GM12872 (cell line): ENCODE data around the gene RTP3.

Experiments used
- CTCF ChIP-seq: IDR thresholded peaks from 3 replicates; pipeline ENCODE4 v1.5.1; 2011; ENCODE audit warnings: low read depth, mild to moderate bottlenecking, low read length, moderate library complexity; ENCODE audit not compliant: insufficient read depth

RTP3 gene

GRCh38 chr3:46484911-46485778 lies 12.6 kb upstream of the RTP3 start:
- no peak for TF ChIP-seq CTCF

- no peak for TF ChIP-seq CTCF
Measured at GRCh38 chr3:46485779-46486175, 12.0 kb upstream of the RTP3 start.

- TF ChIP-seq CTCF, result peak; percentile 100
Measured at GRCh38 chr3:46488735-46489361, 8.9 kb upstream of the RTP3 start.

GRCh38 chr3:46489381-46489780 lies 8.4 kb upstream of the RTP3 start:
- TF ChIP-seq CTCF, result no peak

GRCh38 chr3:46489875-46490274 lies 7.9 kb upstream of the RTP3 start:
- TF ChIP-seq CTCF, result no peak

GRCh38 chr3:46490338-46491084 lies 7.3 kb upstream of the RTP3 start:
- TF ChIP-seq CTCF, result no peak
